BJ (cell line): Measurements from ENCODE around the gene H2BK1. TPM values are rescaled to one million over a fixed set of nuclear protein-coding genes. Genes with fewer than 3 reads are reported as not detected.

ENCODE experiments used
- CTCF ChIA-PET: fragments of 350-600 bp; formaldehyde crosslinking; extraction: SDS; loops from one replicate; lab custom pipeline; 2021; ENCODE audit warnings: antibody characterized with exemption, inconsistent platforms; lab: Yijun Ruan, JAX
- POLR2A ChIA-PET: fragments of 300-600 bp; sonication (Branson Sonifier 250); formaldehyde crosslinking; extraction: SDS; loops from one replicate; lab custom pipeline; 2021; ENCODE audit warnings: antibody characterized with exemption; lab: Charles Lee
- DNase-seq: peaks from one replicate; pipeline ENCODE4 v3.0.0-alpha.2; 2011; ENCODE audit warnings: low read depth
- H3K27me3 ChIP-seq: 2 replicates; pipeline ENCODE4 v1.6.0; 2011; ENCODE audit warnings: low read length; ENCODE audit not compliant: control insufficient read depth, insufficient read depth
- H3K36me3 ChIP-seq: 2 replicates; pipeline ENCODE4 v1.5.1; 2011; ENCODE audit warnings: low read length; ENCODE audit not compliant: control insufficient read depth, insufficient read depth
- H3K4me3 ChIP-seq: 2 replicates; pipeline ENCODE4 v1.5.1; 2011; ENCODE audit warnings: low read depth, mild to moderate bottlenecking, control low read depth, low read length
- polyA plus RNA-seq: library from polyadenylated mRNA; depleted of rRNA; stranded (reverse); fragments of >200 nt; gene quantifications from 2 replicates; pipeline ENCODE4 v1.2.3, GENCODE V29; 2011
- TF ChIP-seq, protein P1 (sequence below): IDR thresholded peaks from 2 replicates; pipeline ENCODE4 v1.5.1; 2011; ENCODE audit warnings: low read depth, mild to moderate bottlenecking, control low read depth, inconsistent platforms, low read length, moderate library complexity; ENCODE audit not compliant: insufficient read depth

The H2BK1 gene
- polyA plus RNA-seq, 1 experiment: not detected

DNA sequence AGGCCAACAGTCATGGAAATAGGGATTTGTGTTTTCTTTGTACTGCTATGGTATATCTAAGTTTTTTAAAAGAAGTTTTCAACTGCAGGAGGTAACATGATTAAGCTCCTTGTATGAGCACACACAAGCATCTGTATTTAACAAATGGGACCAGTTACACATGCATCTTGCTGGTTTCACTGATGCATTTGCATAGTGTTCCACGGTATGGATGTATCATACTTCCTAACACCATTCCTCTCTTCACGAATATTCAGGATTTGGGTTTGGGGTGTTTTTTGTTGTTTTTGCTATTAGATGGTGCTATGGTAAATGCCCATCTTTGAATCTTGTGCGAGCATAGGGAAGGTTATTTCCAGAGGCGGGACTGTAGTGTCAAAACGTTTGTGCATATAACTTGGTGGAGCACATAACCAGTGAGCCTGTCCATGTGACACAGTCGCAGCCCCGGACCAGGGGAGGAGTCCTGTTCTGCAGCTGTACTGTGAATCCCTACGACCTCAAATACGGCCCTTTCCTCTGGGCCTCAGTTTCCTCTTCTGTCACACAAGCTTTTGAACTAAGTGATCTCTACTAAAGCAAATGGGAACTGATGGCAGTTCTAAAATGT, 1.9 kb downstream of the H2BK1 start:
- Histone ChIP-seq H3K27me3 (peaks cover 7% of the 10 kb centered on the region; the same call in 1 of the 2 replicates), H3K36me3 (no peaks in the 10 kb centered on the region), H3K4me3 (no peak overlapping the region)
- POLR2A ChIA-PET: no interaction called here
- CTCF ChIA-PET: no interaction called here
- TF ChIP-seq, protein P1, sequence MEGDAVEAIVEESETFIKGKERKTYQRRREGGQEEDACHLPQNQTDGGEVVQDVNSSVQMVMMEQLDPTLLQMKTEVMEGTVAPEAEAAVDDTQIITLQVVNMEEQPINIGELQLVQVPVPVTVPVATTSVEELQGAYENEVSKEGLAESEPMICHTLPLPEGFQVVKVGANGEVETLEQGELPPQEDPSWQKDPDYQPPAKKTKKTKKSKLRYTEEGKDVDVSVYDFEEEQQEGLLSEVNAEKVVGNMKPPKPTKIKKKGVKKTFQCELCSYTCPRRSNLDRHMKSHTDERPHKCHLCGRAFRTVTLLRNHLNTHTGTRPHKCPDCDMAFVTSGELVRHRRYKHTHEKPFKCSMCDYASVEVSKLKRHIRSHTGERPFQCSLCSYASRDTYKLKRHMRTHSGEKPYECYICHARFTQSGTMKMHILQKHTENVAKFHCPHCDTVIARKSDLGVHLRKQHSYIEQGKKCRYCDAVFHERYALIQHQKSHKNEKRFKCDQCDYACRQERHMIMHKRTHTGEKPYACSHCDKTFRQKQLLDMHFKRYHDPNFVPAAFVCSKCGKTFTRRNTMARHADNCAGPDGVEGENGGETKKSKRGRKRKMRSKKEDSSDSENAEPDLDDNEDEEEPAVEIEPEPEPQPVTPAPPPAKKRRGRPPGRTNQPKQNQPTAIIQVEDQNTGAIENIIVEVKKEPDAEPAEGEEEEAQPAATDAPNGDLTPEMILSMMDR: no peak
- no peak for DNase-seq

DNA sequence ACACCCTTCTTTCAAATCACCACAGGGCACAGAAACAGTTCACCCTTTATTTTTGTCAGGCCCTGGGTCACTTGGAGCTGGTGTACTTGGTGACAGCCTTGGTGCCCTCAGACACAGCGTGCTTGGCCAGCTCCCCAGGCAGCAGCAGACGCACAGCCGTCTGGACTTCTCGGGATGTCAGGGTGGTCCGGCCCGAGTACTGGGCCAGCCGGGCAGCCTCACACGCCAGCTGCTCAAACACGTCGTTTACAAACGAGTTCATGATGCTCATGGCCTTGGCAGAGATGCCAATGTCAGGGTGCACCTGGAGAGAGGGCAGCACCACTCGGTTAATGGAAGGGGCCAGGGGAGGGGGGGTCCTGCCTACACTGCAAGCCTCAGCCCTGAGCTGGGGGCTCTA, 2.5 kb downstream of the H2BK1 start:
- DNase-seq: no peak
- ChIA-PET POLR2A (no interaction called here), CTCF (no interaction called here)
- TF ChIP-seq, protein P1: no peak
- no peaks in the 10 kb centered on the region for H3K36me3 ChIP-seq
- H3K4me3 ChIP-seq: no peak overlapping the region
- H3K27me3 ChIP-seq: peaks cover 10% of the 10 kb centered on the region

DNA sequence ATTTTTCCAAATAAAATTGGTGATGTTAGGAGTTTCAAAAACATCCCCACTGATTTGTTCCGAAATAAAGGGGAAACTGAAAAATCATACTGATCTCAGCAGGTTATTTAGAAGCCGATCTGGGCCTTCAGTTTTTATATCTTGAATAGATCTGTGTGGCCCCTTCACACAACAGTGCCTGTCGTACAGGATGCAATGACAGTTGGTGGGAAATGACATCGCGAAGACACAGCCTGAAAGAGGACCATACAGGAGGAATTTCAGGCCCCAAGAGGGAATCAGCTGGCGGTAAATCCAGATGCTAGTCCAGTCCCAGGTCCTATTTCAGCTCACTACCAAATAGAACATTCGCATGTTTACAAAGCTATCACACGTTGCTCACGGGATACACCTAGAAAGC, 3.0 kb downstream of the H2BK1 start:
- ChIA-PET POLR2A (no interaction called here), CTCF (no interaction called here)
- H3K4me3 ChIP-seq: no peak overlapping the region
- TF ChIP-seq, protein P1: no peak
- peaks cover 13% of the 10 kb centered on the region for H3K27me3 ChIP-seq
- no peak for DNase-seq
- H3K36me3 ChIP-seq: no peaks in the 10 kb centered on the region

DNA sequence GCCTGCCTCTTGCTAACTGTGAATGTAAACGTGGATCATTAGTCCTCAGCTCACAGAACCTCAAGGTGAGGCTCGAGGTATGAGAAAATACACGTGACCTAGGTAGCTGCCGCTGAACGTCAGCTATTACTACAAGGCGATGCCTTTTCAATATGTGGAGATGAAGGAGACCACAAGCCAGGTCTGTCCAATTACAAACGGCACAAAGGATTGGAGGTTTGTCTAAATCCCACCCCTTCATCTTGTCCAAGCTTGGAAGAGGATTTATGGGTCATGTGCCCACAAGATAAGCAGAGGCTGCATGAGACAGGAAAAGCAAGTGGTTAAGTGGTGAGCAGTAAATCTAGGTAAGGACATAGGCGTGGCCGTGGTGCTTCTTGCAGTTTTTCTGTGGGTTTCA, 3.4 kb downstream of the H2BK1 start:
- TF ChIP-seq, protein P1: no peak
- CTCF ChIA-PET: no interaction called here
- Histone ChIP-seq H3K36me3 (no peaks in the 10 kb centered on the region), H3K27me3 (peaks cover 13% of the 10 kb centered on the region), H3K4me3 (no peak overlapping the region)
- POLR2A ChIA-PET: no interaction called here
- no peak for DNase-seq

DNA sequence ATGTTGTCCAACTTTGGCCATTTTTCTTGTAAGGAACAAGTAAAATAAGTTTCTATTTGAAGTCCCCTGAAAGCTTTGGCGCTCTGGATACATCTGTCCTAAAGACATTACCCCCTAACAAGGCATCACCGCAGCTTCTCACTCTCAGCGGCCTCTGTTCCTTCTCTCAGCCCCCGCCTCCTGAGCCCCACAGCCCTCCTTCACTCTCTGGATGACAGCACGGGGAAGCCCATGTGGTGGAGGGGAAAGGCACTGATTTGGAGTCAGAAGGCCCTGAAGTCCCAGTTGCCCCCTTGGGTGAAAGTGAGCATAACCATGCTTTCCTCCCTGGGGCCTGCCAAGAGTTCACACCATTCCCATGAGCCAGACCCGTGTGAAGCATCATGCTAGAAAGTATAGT, 4.6 kb downstream of the H2BK1 start:
- ChIA-PET CTCF (interaction anchor here (1.2 kb wide), 1 partner anchor 11 kb away, joined by 3 read pairs; no protein-coding TSS in a partner anchor), POLR2A (no interaction called here)
- Histone ChIP-seq H3K36me3 (no peaks in the 10 kb centered on the region), H3K4me3 (no peak overlapping the region), H3K27me3 (peaks cover 16% of the 10 kb centered on the region)
- DNase-seq: no peak
- TF ChIP-seq, protein P1: no peak
